Cardiac fibroblast (primary cell): ENCODE data around the gene SPATA13.
A peak's percentile ranks its signal among the peaks of the same experiment; 100 is the strongest.

Experiments
- DNase-seq, 2 donors: peaks; one replicate each; pipeline versions ENCODE4 v3.0.0 to v3.0.0-alpha.2; 2010; ENCODE audit warnings: low read depth in 2 of 2
- H3K4me3 ChIP-seq, 2 donors: replicated peaks in 1 of 2; 1 replicate in 1 of 2; 2 replicates in 1 of 2; pipeline ENCODE4 v1.5.1; 2011; ENCODE audit warnings: low read depth in 2 of 2, low read length in 2 of 2, mild to moderate bottlenecking in 2 of 2, moderate library complexity in 1 of 2
- CTCF ChIP-seq: IDR thresholded peaks from one replicate; pipeline ENCODE4 v1.5.1; 2011; ENCODE audit warnings: low read depth, mild to moderate bottlenecking, low read length, inconsistent platforms

The SPATA13 gene

GRCh38 chr13:24182703-24183081, 22.2 kb downstream of the SPATA13 start:
- H3K4me3 ChIP-seq, result no peak overlapping the region
- TF ChIP-seq CTCF, result no peak
- no peak for DNase-seq

- no peak for TF ChIP-seq CTCF
- no peak for DNase-seq
Observed at GRCh38 chr13:24183741-24184182, 23.2 kb downstream of the SPATA13 start.

GRCh38 chr13:24184265-24184841, 23.8 kb downstream of the SPATA13 start:
- TF ChIP-seq CTCF, result no peak
- DNase-seq, result no peak
- no peak overlapping the region for H3K4me3 ChIP-seq

More at GRCh38 chr13:24183741-24184182, 23.2 kb downstream of the SPATA13 start:
- H3K4me3 ChIP-seq, result no peak overlapping the region

GRCh38 chr13:24184882-24185281, 24.4 kb downstream of the SPATA13 start:
- no peak for DNase-seq
- H3K4me3 ChIP-seq, result no peak overlapping the region
- TF ChIP-seq CTCF, result no peak

GRCh38 chr13:24185591-24186232, 25.2 kb downstream of the SPATA13 start:
- no peak for TF ChIP-seq CTCF
- DNase-seq, result peak; percentile 22 to 80
- no peak overlapping the region for H3K4me3 ChIP-seq

- H3K4me3 ChIP-seq, result no peak overlapping the region
- peak in 1 of 2 donors; percentile 35 for DNase-seq
- no peak for TF ChIP-seq CTCF
Observed at GRCh38 chr13:24187185-24187584, 26.7 kb downstream of the SPATA13 start.
